WTC11 (cell line): ENCODE data around the gene EDARADD.

ENCODE experiments used
- AFF4 ChIP-seq: sonication (generic); formaldehyde crosslinking; IDR thresholded peaks from 2 replicates; pipeline ENCODE4 v1.8.1; 2023; ENCODE audit warnings: mild to moderate bottlenecking, missing genetic modification reagents, borderline replicate concordance
- CREB1 ChIP-seq: sonication (generic); formaldehyde crosslinking; IDR thresholded peaks from 2 replicates; pipeline ENCODE4 v1.8.0; 2023; ENCODE audit warnings: mild to moderate bottlenecking, missing genetic modification reagents
- CTCF ChIP-seq: fragments of 200-600 bp; IDR thresholded peaks from 2 replicates; pipeline ENCODE4 v1.8.0; 2022; ENCODE audit warnings: antibody characterized with exemption
- ETV6 ChIP-seq: sonication (generic); formaldehyde crosslinking; IDR thresholded peaks from 2 replicates; pipeline ENCODE4 v1.8.1; 2022; ENCODE audit warnings: mild to moderate bottlenecking, missing genetic modification reagents
- FOXJ3 ChIP-seq: sonication (generic); formaldehyde crosslinking; IDR thresholded peaks from 2 replicates; pipeline ENCODE4 v1.9.0; 2021; ENCODE audit warnings: missing genetic modification reagents, mild to moderate bottlenecking, borderline replicate concordance
- GABPB1 ChIP-seq: sonication (generic); formaldehyde crosslinking; IDR thresholded peaks from 2 replicates; pipeline ENCODE4 v1.8.1; 2023; ENCODE audit warnings: mild to moderate bottlenecking, missing genetic modification reagents
- MLX ChIP-seq: sonication (generic); formaldehyde crosslinking; IDR thresholded peaks from 2 replicates; pipeline ENCODE4 v1.8.1; 2023; ENCODE audit warnings: mild to moderate bottlenecking, missing genetic modification reagents, moderate library complexity
- NFE2L1 ChIP-seq: sonication (generic); formaldehyde crosslinking; IDR thresholded peaks from 2 replicates; pipeline ENCODE4 v1.8.1; 2023; ENCODE audit warnings: missing genetic modification reagents
- NR2C2 ChIP-seq: sonication (generic); formaldehyde crosslinking; IDR thresholded peaks from 2 replicates; pipeline ENCODE4 v1.8.0; 2022; ENCODE audit warnings: mild to moderate bottlenecking, missing genetic modification reagents
- SMAD3 ChIP-seq: sonication (generic); formaldehyde crosslinking; IDR thresholded peaks from 2 replicates; pipeline ENCODE4 v1.8.0; 2022; ENCODE audit warnings: missing genetic modification reagents, mild to moderate bottlenecking, borderline replicate concordance
- TEAD4 ChIP-seq: sonication (generic); formaldehyde crosslinking; IDR thresholded peaks from 2 replicates; pipeline ENCODE4 v1.8.0; 2022; ENCODE audit warnings: mild to moderate bottlenecking, missing genetic modification reagents
- USF1 ChIP-seq: sonication (generic); formaldehyde crosslinking; IDR thresholded peaks from 2 replicates; pipeline ENCODE4 v1.8.0; 2022; ENCODE audit warnings: mild to moderate bottlenecking, missing genetic modification reagents
- ZNF512 ChIP-seq: sonication (generic); formaldehyde crosslinking; IDR thresholded peaks from 2 replicates; pipeline ENCODE4 v1.8.1; 2022; ENCODE audit warnings: missing genetic modification reagents, borderline replicate concordance

GRCh38 chr1:236468625-236469024, 74.5 kb downstream of the EDARADD start:
- TF ChIP-seq ZNF512 (CRISPR knock-in tag): no peak
- no peak for TF ChIP-seq CTCF
- no peak for TF ChIP-seq NR2C2 (CRISPR knock-in tag)
- TF ChIP-seq GABPB1 (CRISPR knock-in tag): no peak
- TF ChIP-seq CREB1: no peak
- TF ChIP-seq ETV6 (CRISPR knock-in tag): no peak
- TF ChIP-seq AFF4 (CRISPR knock-in tag): no peak
- TF ChIP-seq NFE2L1 (CRISPR knock-in tag): no peak
- TF ChIP-seq TEAD4 (CRISPR knock-in tag): no peak
- no peak for TF ChIP-seq USF1 (CRISPR knock-in tag)
- no peak for TF ChIP-seq MLX
- no peak for TF ChIP-seq FOXJ3 (CRISPR knock-in tag)
- TF ChIP-seq SMAD3 (CRISPR knock-in tag): no peak
